ENCODE results near the gene ILDR2.

The ILDR2 gene

GRCh38 chr1:166972826-166973225, 2.5 kb downstream of the ILDR2 start:
- H4K20me1 ChIP-seq (ENCODE audit: insufficient read depth, low read length) = no peaks in the 10 kb centered on the region
- H3K9me2 ChIP-seq (ENCODE audit: low read depth, low read length) = no peaks in the 10 kb centered on the region
- no peaks in the 10 kb centered on the region for H3K27me3 ChIP-seq (ENCODE audit: insufficient read depth, low read length)
- no peaks in the 10 kb centered on the region for H3K9me3 ChIP-seq (ENCODE audit: low read length)
- no peak overlapping the region for H3K4me3 ChIP-seq (ENCODE audit: low read depth, low read length, poor library complexity, severe bottlenecking)
- H3K4me1 ChIP-seq (ENCODE audit: insufficient read depth, low read length, severe bottlenecking) = peaks cover 6% of the 10 kb centered on the region
- no peaks in the 10 kb centered on the region for H3F3A ChIP-seq (ENCODE audit: insufficient read depth, low read length)
- H3K36me3 ChIP-seq (ENCODE audit: insufficient read depth, low read length) = no peaks in the 10 kb centered on the region
- no peaks in the 10 kb centered on the region for H3K79me2 ChIP-seq (ENCODE audit: insufficient read depth, low read length)
- H3K4me2 ChIP-seq (ENCODE audit: low read length) = no peak overlapping the region
- no peak overlapping the region for H2AFZ ChIP-seq (ENCODE audit: low read length)
- TF ChIP-seq, protein P1, sequence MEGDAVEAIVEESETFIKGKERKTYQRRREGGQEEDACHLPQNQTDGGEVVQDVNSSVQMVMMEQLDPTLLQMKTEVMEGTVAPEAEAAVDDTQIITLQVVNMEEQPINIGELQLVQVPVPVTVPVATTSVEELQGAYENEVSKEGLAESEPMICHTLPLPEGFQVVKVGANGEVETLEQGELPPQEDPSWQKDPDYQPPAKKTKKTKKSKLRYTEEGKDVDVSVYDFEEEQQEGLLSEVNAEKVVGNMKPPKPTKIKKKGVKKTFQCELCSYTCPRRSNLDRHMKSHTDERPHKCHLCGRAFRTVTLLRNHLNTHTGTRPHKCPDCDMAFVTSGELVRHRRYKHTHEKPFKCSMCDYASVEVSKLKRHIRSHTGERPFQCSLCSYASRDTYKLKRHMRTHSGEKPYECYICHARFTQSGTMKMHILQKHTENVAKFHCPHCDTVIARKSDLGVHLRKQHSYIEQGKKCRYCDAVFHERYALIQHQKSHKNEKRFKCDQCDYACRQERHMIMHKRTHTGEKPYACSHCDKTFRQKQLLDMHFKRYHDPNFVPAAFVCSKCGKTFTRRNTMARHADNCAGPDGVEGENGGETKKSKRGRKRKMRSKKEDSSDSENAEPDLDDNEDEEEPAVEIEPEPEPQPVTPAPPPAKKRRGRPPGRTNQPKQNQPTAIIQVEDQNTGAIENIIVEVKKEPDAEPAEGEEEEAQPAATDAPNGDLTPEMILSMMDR (IDR thresholded peaks at IDR 0.05; ENCODE audit: low read length) = no peak
- TF ChIP-seq EZH2 (IDR thresholded peaks at IDR 0.05; ENCODE audit: borderline replicate concordance, low read length) = no peak
- H3K27ac ChIP-seq (ENCODE audit: low read depth, low read length, poor library complexity, severe bottlenecking) = no peak overlapping the region
- H3K9ac ChIP-seq (ENCODE audit: low read length) = no peak overlapping the region

DNA sequence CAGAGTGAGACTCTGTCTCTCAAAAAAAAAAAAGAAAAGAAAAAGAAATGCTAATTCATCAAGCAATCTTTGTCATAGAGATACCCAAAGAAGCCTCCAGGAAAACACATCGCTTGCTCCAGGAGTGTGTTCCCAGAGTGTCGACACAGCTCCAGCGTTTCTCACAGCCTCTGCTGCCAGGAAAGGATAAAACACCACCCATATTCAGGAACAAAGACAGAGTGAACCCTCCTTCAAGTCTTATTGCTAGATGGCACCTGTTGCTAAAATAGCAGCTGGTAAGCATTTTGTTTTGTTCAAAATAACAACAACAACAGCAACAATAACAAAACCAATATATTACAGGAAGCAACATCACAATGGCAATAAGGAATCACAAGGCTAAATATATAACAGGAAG, 3.1 kb downstream of the ILDR2 start:
- Histone ChIP-seq H3K9me3 (ENCODE audit: low read length) (no peaks in the 10 kb centered on the region), H2AFZ (ENCODE audit: low read length) (no peak overlapping the region), H3K9ac (ENCODE audit: low read length) (no peak overlapping the region), H3F3A (ENCODE audit: insufficient read depth, low read length) (no peaks in the 10 kb centered on the region), H3K4me2 (ENCODE audit: low read length) (no peak overlapping the region), H3K9me2 (ENCODE audit: low read depth, low read length) (no peaks in the 10 kb centered on the region), H3K36me3 (ENCODE audit: insufficient read depth, low read length) (no peaks in the 10 kb centered on the region), H3K27me3 (ENCODE audit: insufficient read depth, low read length) (no peaks in the 10 kb centered on the region), H4K20me1 (ENCODE audit: insufficient read depth, low read length) (no peaks in the 10 kb centered on the region), H3K27ac (ENCODE audit: low read depth, low read length, poor library complexity, severe bottlenecking) (no peak overlapping the region), H3K79me2 (ENCODE audit: insufficient read depth, low read length) (no peaks in the 10 kb centered on the region), H3K4me3 (ENCODE audit: low read depth, low read length, poor library complexity, severe bottlenecking) (no peak overlapping the region), H3K4me1 (ENCODE audit: insufficient read depth, low read length, severe bottlenecking) (peaks cover 6% of the 10 kb centered on the region)
- TF ChIP-seq, protein P1 (IDR thresholded peaks at IDR 0.05; ENCODE audit: low read length) = no peak
- TF ChIP-seq EZH2 (IDR thresholded peaks at IDR 0.05; ENCODE audit: borderline replicate concordance, low read length) = no peak

GRCh38 chr1:166971252-166971651, 4.1 kb downstream of the ILDR2 start:
- Histone ChIP-seq H3K27ac (ENCODE audit: low read depth, low read length, poor library complexity, severe bottlenecking) (no peak overlapping the region), H3K4me2 (ENCODE audit: low read length) (no peak overlapping the region), H3K79me2 (ENCODE audit: insufficient read depth, low read length) (no peaks in the 10 kb centered on the region), H2AFZ (ENCODE audit: low read length) (no peak overlapping the region), H3F3A (ENCODE audit: insufficient read depth, low read length) (no peaks in the 10 kb centered on the region), H3K36me3 (ENCODE audit: insufficient read depth, low read length) (no peaks in the 10 kb centered on the region), H3K4me1 (ENCODE audit: insufficient read depth, low read length, severe bottlenecking) (peaks cover 6% of the 10 kb centered on the region), H3K9me2 (ENCODE audit: low read depth, low read length) (no peaks in the 10 kb centered on the region), H3K9ac (ENCODE audit: low read length) (no peak overlapping the region), H4K20me1 (ENCODE audit: insufficient read depth, low read length) (no peaks in the 10 kb centered on the region), H3K4me3 (ENCODE audit: low read depth, low read length, poor library complexity, severe bottlenecking) (no peak overlapping the region), H3K27me3 (ENCODE audit: insufficient read depth, low read length) (no peaks in the 10 kb centered on the region), H3K9me3 (ENCODE audit: low read length) (no peaks in the 10 kb centered on the region)
- TF ChIP-seq, protein P1 (IDR thresholded peaks at IDR 0.05; ENCODE audit: low read length) = no peak
- no peak for TF ChIP-seq EZH2 (IDR thresholded peaks at IDR 0.05; ENCODE audit: borderline replicate concordance, low read length)
